GM18511 (cell line): ENCODE measurements around the gene SSR1.
A peak's percentile ranks its signal among the peaks of the same experiment; 100 is the strongest.

Experiments
- ATAC-seq: cut with Tn5 transposase; IDR thresholded peaks from one replicate; pipeline ENCODE4 v1.9.1; 2021; ENCODE audit warnings: mild to moderate bottlenecking, moderate library complexity; ENCODE audit not compliant: unreplicated experiment

SSR1 gene

DNA sequence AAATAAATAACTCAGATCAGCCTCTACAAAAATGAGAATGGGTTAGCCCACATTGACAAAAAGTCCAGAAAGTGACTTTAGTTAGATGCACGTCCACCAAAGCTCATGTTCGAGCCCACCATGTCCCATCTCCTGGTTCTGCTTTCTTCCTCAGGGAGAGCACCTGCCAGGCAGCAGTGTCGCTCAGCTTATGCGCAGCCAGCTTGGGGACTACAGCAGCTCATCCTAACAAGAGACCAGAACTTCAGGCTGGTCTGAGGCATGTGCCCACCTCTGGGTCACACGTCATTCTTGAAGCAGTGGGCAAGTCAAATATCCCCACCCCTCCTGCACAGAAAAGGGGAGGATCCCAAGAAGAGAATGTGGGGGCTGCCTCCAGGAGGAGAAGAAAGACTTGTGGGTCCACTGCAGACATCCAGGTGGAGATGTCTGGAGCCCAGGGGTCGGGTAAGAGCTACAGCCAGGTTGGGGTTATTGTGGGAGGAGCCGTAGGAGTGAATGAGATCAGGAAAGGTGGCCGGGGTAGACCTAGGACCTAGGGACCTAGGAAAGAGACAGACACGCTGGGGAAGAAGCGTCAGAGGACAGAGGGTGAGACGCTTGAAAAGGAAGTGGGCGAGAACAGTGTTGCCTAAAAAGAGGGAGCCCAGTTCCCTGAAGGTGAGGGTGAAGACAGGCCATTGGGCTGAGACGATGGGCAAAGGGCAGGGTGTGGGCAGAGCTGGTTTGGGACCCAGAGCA is 52.5 kb downstream of the SSR1 start:
- ATAC-seq = peak; percentile 14

DNA sequence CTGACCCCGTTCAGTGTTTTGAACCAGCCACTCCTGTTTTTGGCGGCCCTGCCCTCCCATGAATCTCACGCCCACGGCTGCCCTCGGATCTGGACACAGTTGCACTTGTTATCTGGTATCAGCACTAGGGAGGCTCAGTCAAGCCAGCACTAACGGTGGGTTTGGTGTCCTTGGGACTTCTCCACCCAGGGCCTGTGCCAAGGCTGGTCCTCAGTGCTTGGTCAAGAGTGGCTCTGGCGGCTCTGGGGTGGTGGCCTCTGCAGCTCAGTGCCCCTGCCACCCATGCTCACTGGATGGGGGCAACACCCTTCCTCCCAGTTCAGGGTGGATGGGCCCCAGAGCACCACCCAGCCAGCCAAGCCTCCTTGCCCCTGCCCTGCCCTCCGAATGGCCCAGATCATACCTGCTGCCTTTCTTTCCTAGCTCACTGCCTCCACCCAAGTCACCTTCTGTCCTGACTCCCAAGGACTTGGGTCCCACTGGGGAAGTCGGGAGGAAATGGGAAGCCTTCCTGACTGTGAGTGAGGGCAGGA is 54.7 kb downstream of the SSR1 start:
- no peak for ATAC-seq

DNA sequence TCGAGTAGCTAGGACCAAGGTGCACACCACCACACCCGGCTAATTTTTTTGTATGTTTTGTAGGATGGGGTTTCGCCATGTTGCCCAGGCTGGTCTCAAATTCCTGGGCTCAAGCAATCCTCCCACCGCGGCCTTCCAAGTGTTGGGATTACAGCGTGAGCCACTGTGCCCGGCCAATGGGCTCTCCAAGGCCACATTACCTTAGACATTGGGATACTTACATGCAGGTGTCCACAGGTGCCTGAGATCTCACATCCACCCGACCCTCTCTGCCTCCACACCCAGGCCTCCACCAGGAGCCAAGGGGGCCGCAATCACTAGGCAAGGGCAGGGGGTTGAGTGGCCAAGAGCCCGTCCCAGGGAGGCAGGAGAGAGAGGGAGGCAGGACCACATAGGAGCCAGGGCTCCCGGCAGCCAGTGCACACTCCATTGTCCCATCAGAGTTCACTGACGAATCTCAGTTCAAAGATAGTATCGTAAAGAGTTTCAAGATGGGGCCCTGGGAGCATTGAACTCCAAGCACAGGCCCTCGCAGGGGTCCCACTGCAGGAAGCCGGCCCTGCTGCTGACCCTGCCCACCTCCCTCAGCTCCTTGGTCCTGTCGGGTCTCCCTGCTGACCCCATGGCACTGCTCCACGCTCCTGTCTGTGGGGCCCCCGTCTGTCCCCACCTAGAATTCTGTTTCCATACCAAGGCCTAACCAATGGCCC is 55.3 kb downstream of the SSR1 start:
- ATAC-seq = no peak

DNA sequence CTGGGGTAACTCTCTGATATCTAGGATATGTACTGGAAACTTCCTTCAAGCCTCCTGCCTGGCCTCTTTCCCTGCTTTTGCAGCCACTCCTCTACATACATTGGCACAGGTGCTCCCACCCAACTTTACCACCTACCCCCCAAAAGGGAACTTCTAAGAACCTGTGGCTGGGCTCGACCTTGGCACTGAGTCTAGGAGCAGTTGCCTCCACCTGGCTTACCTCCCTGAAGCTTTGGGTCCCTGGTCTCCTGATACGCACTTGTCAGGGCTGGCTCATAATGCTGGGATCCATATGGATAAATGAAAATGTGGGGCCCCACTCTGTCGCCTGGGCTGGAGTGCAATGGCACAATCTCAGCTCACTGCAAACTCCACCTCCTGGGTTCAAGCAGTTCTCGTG is 56.2 kb downstream of the SSR1 start:
- no peak for ATAC-seq

DNA sequence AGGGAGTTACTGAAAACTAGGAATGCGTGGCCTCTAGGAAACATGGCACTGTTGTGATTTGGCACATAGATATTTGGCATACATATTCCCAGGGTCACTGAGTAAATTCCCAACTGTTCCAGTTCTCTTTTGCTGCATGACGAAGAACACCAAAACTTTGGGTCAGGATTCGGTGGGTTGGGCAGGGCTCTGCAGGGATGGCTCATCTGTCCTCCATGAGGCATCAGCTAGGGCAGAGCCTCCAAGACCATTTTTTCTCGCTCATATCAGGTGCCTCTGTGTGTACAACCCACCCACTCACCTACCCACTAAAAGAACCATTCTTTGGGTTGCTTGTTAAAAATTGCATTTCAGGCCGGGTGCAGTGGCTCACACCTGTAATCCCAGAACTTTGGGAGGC is 57.1 kb downstream of the SSR1 start:
- no peak for ATAC-seq

DNA sequence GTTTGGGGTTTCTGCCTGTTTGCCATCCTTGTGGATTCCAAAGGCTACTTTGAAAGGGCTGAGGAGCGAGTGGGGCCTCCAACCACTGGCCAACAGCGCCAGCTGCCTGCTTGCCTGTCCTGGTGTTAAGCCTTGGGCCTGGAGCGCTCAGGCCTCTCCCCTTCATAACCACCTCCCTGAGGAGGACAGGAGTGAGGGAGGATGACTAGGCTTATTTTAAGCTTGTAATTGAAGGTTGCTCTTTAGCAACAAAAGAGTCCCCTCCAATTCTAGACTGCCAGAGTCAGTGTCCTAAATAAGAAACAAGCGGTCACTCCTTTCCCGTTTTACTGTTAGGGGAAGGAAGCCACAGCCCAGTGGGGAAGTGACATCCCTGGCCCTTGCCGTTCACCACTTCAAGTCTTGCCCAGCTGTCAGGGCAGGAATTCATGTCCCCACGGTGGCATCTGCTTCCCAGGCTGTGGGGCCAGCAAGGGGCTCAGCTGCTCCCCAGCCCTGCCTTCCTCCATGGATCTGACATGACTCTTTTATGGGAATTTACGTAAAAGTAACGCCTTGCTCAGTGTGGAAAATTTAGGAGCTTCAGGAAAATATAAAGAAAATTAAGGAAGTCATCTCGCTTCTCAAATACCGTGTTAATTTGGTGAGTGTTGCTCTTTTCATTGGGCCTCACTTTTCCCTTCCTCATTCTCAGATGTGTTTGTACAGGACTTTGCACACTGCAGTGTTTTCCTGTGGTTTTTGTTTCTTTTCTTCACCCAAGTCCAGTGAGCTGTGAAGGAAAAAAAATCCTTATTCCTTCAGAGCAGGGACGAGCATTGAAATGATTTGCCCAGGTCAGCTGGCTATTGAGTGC is 57.8 kb downstream of the SSR1 start:
- no peak for ATAC-seq

DNA sequence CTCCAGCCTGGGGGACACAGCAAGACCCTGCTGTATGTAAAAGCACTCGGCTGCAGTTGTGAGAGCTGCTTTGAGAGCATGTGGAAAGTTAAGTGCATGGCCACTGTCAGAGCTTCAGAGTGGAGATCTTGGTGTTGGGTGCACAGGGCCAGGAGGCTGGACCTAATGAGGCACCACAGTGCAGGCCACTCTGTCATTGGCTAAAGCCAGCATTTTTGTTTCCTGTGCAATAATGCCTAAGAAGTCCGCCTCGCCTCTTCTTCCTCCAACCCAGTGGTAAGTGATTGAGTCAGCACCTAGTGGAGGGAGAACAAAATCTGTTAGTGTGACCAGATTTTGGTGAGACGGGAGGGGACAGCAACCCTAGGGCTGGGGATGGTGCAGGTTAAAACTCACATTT is 60.6 kb downstream of the SSR1 start:
- no peak for ATAC-seq

DNA sequence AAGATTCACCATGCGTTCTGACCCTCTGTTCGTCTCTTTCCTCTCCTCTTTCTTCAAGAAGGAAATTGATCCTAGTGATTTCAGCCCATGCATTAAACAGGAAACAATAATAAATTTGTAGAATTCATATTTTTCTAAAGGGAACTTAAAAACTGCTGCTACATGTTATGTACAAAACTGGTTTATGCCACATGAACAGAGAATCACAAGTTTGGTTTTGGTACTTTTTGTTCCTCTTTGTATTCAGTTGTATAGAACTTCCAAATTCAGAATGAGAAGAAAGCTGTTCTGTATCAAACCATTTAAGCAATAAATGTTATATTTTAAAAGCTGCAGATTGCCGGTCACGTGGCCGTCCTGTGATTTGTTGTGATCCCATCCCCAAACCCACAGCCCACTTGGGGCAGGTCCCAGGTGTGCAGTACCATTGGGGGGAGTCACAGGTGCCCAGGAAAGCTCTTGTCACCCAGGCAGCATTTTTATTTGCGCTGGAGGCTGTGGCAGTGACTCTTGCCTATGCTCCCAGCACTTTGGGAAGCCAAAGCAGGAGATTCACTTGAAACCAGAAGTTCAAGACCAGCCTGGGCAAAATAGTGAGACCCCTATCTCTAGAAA is 61.2 kb downstream of the SSR1 start:
- ATAC-seq = no peak

DNA sequence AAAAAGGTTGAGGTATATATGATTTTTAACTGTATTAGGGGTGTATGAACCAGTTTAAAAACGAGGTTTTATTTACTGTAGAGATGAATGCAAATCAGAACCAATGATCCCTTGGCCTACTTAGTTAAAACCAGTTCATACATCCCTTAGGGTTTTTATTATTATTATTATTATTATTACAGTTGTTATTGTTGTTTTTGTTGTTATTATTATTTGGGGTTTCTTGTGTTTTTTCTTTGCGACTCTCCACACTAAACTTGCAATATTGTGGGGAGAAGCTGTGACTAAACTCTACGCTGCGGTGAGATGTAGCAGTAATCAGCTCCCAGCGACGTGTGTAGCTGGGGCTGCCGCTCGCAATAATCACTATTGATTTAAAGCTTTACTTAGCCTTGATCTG is 62.2 kb downstream of the SSR1 start:
- ATAC-seq = no peak

DNA sequence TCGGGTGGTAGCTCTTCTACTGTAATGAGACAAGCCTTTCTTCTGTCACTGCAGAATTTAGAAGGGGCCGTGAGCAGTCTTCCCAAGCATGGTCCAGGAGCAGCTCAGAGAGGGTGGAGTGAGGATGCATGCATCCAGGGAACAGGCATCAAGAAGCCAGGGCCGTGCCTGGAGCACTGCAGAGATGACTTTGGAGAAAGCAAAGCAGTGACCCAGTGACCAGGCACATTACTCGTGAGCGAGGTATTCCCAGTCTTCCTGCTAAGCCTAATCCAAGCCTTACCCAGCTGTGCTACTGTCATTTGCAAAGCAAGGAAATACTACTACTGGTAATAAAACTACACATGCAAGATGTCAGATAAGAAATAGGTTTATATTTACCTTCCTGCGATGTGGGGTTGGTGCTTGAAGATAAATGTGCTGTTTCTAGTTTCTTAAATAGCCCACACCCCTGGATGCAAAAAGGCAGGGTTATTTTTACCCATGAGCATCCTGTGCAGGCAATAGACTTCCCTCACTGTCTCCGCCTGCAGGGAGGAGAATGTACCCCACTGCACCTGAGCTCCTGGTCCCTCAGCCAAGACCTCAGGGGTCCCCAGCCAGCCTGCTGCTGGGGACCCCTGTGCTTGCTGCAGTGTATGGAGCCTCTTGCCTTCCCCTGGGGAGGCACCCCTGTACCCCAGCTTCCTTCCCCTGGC is 62.9 kb downstream of the SSR1 start:
- no peak for ATAC-seq

DNA sequence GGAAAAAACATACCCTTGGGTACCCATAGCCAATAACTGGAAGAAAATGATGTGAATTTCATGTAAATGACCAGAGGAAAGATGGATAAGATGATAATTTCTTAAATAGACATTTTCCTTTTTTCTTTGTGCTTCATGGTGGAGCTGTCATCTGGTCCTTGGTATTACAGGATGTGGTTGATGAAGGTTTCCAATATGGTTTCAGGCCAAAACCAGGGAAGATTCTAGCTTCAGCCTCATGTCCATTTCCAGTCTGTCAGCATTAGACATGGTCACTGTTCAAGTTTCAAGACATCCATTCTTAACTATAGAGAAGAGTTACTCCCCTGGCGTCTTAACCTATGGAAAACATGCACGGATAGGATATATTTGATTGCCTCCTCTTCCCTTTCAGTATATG is 63.6 kb downstream of the SSR1 start:
- ATAC-seq = no peak

DNA sequence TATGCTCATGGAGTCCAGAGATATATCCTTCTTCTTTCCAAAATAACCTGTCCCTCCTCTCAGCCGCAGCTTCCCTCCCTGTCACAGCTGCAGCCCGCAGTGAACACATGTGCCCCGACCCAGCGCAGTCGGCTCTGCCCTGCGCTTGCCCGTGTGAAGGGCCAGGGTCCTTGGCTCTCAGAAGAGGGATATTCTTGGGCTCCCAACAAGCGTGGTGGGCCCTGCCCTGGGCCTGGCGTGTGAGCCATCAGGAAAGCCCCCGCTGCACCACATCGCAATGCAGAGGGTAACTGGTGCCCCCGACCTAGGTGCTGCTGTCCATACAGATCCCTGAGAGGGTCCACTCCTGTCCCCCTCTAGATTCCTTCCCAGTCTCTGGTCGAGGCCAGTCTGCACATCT is 65.2 kb downstream of the SSR1 start:
- ATAC-seq = no peak

DNA sequence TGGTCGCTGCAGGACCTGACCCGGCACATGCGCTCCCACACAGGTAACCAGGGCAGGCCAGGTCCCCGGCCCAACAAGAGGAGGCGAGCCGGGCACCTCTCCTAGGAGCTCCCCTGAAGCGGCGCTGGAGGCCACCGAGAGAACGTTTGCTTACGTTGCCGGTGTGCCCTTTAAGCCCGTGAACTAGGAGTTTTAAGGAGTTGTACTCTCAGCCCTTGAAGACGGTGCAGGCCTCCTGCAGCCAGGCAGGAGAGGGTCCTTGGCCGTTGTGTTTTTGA is 65.9 kb downstream of the SSR1 start:
- ATAC-seq = no peak

DNA sequence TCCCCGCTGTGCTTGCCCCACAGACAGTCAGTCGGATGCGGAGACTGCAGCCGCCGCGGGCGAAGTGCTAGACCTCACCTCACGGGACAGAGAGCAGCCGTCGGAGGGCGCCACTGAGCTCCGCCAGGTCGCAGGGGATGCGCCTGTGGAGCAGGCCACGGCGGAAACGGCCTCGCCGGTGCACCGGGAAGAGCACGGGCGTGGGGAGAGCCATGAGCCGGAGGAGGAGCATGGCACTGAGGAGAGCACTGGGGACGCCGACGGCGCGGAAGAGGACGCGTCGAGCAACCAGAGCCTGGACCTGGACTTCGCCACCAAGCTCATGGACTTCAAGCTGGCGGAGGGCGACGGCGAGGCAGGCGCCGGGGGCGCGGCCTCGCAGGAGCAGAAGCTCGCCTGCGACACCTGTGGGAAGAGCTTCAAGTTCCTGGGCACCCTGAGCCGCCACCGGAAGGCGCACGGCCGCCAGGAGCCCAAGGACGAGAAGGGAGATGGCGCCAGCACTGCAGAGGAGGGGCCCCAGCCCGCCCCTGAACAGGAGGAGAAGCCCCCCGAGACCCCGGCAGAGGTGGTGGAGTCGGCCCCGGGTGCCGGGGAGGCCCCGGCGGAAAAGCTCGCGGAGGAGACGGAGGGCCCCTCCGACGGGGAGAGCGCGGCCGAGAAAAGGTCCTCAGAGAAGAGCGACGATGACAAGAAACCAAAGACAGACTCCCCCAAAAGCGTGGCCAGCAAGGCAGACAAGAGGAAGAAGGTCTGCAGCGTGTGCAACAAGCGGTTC is 66.4 kb downstream of the SSR1 start:
- ATAC-seq = no peak

DNA sequence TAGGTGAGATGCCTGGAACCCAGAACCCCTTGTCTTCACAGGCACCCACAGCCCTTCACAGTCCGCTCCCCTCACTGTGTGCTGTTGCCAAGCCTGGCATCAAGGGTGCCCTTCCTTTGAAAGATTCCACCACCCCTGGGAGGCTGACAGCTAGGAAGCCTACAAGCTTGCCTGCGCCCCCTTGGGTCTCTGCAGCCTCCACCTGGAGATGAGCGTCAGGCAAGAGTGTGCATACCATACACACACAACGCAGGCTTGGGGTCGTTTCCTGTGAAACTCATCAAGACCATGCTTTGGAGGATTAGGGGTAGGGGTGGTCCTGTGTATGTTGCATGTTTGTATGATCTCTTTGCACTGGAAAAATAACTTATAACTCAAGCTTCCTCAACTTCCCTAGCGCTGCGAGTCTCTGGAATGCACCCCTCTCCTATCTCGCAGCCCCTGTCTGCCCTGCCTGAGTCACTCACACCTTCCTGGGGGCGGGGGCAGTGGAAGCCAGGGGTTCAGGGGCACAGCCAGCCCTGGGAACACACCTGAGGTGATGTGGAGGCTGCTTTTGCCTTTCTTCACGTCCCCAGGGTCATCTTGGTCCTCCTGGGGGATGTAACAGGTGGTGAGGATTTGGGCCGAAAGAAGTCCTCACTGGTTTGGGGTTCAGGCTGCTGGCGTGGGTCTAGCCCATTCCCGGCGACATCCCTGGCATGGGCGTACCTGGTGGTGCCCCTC is 67.2 kb downstream of the SSR1 start:
- ATAC-seq = no peak

DNA sequence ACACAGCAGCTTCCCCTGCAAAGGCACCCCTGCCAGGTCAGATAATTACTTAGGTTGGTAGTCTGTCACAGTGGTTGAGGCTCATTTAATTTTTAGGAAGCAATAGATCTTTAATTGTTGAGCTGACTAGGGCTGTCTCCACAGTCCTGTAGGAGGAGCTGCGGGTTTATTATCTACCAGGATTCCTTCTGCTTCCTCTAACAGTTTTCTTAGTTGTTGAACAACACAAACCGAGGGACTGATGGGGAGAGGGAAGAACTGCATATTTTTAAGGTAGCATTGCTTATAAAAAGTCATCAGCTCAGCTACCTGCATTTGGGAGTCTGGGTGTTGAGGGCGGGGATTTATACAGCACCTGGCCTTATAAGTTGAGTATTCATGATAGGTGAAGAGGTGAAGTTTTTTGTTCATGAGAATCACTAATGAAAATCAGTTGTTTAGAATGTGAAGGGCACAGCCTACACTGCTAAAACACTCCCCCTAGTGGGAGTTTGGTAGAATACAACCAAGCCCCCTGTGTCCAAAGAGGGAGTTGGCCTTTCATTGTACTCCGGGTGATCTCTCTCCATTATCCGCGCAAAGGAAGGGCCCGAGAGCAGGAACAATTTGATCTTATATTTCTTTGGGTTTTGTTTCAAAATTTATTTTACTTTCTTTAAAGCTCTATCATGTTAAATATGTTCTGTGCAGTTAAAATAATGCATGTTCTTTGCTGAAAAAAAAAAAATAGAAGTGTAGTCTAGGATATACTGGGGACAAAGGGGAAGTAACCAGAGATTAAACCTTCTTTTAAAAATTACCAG is 69.6 kb downstream of the SSR1 start:
- ATAC-seq = peak; percentile 48

DNA sequence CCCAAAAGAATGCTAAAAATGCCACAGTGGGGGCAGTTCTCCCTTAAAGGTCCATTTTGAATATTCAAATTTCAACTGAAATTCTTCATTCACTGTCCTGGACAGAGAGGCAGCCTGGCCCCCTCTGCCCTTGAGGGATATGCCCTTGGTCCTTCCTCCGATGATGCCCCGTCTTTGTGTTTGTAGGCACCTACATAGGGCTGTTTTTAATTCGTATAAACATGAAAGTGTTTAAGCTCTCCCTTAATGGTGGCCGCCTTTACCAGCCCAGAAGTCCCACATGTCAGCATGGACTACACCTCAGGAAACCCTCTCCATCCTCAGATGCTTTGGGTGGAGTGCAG is 70.2 kb downstream of the SSR1 start:
- no peak for ATAC-seq
